GM18505 (cell line): ENCODE results near the gene MLLT1.

Experiments
- ATAC-seq: cut with Tn5 transposase; IDR thresholded peaks from one replicate; pipeline ENCODE4 v1.9.1; 2021; ENCODE audit not compliant: unreplicated experiment
- POLR2A ChIP-seq: IDR thresholded peaks from 4 replicates; pipeline ENCODE4 v1.6.1; 2011; ENCODE audit warnings: borderline replicate concordance; ENCODE audit not compliant: insufficient read depth, insufficient read length; ENCODE audit errors: extremely low read depth

Gene MLLT1

DNA sequence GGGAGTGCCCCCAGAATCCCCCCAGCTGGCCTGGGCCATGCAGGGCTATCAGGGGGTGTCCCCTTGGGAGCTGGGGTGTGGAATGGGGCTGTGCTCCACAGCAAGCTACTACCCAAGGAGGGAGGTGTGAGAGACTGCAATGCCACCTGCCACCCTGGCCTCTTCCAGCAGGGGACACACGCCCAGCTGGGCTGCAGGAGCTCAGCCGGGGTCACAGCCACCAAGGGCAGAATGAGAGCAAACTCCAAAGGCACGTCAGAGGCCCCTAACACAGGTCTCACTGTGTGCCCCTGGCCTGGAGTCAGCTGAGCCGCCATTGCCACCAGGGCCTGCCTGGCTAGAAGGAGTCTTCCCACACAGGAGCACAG lies 55.5 kb downstream of the MLLT1 start:
- no peak for TF ChIP-seq POLR2A
- ATAC-seq: no peak

DNA sequence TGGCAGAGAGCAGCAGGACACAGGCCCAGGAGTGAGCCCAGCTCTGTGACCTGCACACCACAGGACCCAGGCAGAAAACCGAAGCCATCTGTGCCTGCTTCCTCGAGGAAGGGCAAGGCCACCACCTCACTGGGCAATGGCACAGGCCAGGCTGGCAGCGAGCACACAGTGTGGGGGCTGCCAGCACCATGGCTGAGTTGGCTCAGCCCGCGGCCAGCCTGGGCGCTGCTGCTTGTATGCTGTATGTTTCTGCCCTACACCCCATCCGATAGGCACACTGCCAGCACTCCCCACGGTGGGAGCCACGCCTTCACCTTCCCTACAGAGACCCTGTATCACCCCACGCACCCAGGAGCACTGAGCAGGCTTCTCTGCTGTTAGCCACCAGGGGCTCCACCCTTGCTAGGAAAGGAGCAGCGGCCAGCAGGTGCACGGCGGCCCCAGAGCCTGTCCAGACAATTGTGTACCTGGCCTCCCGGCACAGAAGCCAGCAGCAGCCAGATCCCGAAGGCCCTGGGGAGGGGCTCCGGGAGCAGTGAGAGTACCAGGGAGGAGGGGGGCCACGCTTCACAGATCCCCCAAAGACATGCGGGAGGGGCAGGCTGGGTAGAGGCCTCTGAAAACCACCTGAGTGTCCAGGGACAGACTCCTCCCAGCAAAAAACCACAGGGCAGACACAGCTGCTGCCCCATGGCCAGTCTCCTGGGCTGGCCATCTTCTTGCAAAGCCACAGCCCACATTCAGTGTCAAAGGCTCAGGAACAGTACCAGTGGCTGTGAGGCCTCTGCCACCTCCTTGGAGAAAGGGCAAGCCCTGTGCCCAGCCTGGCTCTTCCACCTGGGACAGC lies 56.1 kb downstream of the MLLT1 start:
- ATAC-seq: no peak

DNA sequence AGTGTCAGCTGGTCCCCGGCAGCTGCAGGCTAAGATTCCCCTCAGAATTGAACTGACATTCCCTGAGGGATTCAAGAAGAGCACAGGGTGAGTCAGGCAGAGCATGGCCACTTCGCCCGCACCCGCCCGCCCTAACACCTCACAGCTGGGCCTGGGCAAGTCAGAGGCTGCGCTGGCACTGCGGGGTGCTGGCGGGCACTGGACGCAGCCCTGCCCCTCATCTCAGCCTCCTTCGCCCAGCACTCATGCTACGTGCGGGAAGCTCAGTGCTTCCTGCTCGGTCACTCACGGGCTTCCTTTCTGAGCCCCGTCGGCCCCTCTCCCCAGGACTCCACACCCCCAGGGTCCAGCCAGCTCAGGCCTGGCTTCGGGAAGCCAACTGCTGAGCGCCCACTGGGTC lies 56.9 kb downstream of the MLLT1 start:
- ATAC-seq: no peak
- no peak for TF ChIP-seq POLR2A

More for the DNA sequence above, 56.1 kb downstream of the MLLT1 start:
- no peak for TF ChIP-seq POLR2A

DNA sequence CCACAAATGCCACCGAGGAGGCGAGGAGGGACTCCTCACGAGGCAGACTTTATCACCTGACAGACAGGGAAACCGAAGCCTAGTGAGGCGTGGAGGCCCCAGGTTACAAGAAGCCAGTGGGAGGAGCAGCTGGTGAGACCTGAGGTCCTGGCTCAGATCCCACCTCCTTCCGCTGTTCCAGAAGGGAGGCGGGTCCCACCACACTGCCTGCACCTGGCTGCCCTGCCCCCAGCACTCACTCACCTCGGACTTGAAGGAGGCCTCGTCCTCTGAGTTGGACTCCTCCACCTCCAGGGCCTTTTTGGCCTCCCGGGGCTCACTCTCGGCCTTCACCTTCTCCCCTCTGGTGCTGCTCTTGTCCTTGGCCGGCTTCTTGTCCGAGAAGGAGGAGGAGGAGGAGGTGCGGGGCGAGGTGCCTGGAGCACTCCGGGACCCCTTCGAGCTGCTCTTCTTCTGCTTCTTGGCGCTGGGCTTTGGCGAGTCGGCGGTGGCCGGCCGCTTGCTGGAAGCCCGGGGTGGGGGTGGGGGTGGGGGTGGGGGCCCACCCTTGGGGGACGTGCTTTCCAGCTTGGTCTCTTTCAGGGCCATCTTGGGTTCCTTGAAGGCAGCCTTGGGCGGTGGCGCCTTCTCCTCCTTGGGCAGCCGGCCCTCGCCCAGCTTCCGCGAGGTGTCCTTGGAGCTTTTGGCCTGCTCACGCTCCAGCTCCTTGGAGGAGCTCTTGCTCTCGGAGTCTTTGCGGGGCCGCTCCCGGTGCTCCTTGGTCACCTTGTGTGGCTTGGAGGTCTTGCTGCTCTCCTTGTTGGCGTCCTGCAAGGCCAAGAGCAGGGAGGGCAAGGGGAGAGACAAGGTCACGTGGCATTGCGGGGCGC lies 57.7 kb downstream of the MLLT1 start:
- no peak for TF ChIP-seq POLR2A
- no peak for ATAC-seq

DNA sequence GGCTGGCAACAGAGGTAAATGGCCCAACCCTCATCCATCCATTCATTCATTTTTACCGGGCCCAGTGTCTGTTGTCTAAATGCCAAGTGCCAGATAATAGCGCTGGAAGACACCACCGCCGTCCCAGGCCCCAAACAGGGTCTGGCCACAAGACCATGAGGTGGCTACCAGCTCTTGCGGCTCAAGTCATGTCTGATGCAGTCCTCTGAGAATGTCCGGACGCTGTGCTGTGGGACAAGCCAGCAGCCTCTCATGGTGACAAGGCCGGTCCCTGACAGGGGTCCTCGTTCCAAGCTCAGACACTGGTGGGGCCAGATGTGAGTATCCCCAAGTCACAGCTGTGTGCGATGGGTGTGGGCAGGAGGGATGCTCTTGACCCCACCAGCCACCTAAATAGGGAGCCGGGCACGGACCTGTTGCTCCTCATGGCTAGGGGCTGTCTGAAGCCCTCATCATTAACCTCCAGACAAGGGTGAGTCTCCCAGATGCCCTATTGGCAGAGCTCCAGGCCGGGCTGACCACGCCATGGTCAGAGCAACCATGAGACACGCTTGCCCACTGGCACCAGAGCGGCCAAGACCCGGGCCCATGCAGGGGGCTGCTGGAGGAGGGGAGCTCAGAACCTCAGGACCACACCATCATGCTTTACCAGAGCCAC lies 58.4 kb downstream of the MLLT1 start:
- ATAC-seq: no peak
- no peak for TF ChIP-seq POLR2A

DNA sequence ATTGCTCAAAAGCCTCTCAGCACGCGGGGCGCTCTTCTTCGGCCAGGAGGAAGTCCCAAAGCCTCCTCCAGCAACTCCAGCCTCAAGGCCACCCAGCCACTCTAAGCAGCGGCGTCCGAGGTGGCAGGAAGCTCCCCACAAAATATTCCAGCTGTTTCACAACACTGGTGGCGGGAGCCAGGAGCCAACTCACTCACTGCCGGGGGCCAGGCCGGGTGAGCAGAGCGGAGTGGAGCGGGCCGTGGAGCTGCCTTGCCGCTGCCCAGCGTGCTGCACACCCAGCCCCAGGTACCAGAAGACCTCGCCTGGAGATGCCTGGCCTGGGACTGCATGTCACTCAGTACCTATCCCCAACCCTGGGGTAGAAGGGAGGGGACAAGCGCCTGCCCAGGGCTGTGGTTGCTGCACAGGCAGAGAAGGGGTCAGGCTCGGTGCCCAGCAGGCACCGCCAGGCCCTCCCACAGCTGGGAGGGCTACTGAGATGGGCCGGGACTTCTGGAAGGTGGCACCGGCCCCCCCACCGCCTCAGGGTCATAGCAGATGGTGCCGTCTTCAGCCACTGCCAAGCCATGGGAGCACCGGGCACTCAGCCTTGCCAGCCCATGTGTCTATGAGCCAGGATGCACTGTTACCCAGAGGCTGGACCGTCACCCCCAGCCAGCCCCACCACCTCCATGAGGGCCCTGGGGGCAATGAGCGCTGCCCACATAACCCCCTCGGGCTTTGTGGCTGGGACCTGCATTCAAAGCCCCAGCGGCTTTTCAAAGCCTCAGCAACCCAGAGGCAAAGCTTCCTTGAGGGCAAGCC lies 59.2 kb downstream of the MLLT1 start:
- ATAC-seq: no peak
- no peak for TF ChIP-seq POLR2A

DNA sequence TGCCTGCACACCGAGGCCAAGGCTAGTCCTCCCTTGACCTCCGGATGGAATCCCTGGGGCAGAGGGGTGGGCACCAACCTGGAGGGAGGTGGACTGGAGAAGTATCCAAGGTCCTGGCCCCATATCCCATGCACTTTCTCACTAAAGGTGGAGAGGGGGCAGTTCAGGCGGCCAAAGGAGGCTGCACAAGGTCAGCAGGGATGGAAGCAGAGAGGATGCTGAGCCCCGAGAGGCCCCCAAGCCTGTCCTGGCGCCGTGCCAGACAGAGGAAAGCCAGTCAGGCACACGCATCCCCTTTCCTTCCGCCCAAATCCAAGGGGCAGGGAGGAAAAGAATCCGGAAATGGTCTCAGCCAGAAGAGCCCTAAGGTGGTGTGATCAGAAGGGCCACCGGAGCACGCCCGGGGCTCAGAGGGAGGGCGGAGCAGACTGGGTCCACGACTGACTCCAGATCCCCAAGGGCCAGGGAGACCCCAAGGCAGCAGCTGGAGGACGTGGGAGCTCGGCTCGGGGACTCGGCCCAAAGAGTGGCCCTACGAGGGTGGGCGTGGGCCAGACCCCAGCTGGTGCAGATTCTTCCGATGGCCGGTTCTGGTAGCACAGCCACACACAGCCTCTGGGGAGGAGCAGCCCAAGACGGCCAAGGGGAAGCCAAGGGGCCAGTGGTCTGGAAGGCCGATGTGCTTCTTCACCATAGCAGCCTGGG lies 60.0 kb downstream of the MLLT1 start:
- no peak for ATAC-seq
- TF ChIP-seq POLR2A: no peak

DNA sequence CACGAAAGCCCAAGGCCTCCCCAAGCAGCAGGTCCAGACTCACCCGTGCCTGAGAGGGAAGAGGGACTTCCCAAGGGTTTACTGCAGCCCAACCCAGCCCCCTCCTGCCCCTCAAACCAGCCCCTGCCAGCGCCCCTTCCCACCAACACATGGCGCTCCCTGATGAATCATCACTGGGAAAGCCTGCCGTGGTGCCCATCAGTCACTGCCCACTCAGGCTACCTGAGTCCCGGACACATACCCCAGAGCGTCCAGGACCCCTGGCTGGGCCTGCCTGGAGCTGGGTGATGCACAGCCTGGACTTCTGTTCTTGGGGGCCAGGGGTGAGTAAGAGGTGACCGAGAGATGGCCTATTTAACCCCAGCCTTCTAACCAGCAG lies 60.6 kb downstream of the MLLT1 start:
- no peak for TF ChIP-seq POLR2A
- ATAC-seq: no peak

DNA sequence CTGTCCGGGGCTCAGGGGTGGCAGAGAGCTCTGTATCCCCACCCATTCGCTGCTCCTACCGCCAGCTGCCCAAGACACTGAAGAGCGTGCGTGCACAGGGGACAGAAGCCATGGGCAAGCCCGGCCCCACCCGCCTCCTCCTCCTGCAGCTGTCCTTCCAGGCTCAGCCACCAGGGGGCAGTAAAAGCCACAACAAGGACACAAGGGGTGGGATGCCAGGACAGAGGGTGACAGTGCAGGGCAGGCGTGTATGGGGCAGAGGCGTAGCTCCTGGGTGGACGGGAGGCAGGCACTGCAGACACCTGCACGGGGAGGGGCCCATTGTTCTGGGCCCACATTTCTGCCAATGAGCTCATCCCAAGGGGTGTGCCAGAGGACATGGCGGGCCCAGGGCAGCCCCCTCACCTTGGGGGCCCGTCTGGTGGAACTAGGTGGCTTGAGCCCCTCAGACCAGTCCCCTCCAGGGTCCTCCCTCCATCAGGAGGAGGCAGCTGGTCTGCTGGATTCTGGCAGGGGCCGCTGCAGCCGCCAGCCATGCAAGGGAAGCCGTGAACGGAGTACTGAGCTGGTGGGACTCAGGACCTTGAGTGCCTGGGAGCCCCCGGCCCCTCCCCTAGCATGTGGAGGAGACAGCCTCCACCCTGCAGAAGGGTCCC lies 61.2 kb downstream of the MLLT1 start:
- no peak for TF ChIP-seq POLR2A
- ATAC-seq: no peak

DNA sequence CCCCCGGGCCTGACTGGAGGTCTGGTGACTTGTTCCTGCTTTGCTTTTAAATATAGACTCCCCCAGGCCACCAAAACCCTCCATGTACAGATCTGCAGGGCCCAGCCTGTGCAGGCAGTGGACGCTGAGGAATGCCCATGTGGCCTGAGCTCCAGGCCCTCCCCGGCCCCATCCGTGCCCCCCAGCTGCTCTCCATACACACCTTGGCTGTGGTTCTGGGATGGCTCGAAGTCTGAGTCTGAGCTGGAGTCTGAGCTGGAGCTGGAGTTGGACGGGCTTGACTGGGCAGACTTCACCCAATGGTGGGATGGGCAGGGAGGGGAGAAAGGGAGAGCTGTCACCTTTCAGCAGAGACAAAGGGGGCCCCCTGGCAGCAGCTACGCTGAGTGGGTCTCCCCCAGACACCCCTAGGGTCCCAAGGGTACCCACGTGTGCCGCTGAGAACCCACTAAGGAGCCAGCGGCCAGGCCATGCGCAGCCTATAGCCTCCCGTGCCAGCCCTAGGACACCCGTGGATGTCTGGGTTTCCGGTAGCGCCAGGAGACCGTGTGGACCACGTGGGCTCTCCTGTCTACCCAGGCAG lies 61.9 kb downstream of the MLLT1 start:
- ATAC-seq: no peak

DNA sequence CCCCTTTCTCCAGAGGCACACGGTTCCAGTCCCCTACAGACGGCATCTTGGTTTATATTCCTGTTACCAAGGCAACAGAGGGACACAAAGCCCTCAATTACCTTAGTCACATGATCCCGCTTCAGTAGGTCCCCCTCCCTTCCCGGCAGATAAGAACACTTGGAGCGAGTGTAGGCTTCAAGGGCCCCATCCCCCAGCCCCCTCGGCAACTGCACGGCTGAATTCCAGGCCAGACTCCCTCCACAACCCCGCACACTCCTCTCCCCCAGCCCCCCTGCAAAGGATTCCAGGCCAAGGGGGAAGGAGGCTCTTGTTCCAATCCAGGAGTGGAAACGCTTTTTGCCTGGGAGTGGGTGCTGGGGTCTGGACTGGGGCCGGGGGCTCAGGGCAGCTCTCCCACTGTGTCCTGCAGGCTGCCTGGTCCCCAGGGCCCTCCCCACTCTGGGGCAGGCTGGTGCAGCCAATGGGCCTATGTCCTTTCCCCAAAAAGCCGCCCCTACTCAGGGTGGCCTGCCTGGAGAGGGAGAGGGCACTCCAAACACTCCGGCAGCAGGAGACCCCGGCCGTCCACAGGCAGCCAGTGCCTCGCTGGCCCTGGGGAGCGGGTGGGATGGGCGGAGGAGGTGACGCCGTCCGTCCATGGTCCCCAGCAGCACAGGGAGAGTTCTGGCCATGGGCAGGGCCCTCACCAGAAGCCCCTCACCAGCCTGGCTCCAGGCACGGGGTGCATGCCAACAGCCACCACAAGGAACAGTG lies 62.6 kb downstream of the MLLT1 start:
- ATAC-seq: no peak
- no peak for TF ChIP-seq POLR2A

More for the DNA sequence above, 61.9 kb downstream of the MLLT1 start:
- TF ChIP-seq POLR2A: no peak
